Measurements from ENCODE around the gene TUT7. TPM values are rescaled to one million over a fixed set of nuclear protein-coding genes. Genes with fewer than 3 reads are reported as not detected.

TUT7 gene
- total and polyA plus RNA-seq, 4 donors = 7.1 to 38.1 (median 18.1) TPM

GRCh38 chr9:86353655-86354010, 577 bp downstream of the TUT7 start:
- DNase-seq (no peak), ATAC-seq (ENCODE audit: low FRiP score) (no peak)
- H3K4me3 ChIP-seq (ENCODE audit: low read length in 2 of 2) = peak overlapping the region; percentile 43 to 89
- peaks cover 0 to 5% of the 10 kb centered on the region in 2 donors for H3K4me1 ChIP-seq (ENCODE audit: control insufficient read depth in 1 of 2, insufficient read depth in 2 of 2, low read length in 2 of 2)
- 0 to 1% methylated on average over 14 of the region's 14 CpGs for WGBS, 2 donors
- intact Hi-C loops (cut with DNase I) = no loop called here
- H3K9me3 ChIP-seq (ENCODE audit: control insufficient read depth, low read length) = no peaks in the 10 kb centered on the region
- H3K27me3 ChIP-seq (ENCODE audit: control insufficient read depth in 1 of 2, insufficient read depth in 2 of 2, low read length in 1 of 2) = no peaks in the 10 kb centered on the region
- H3K27ac ChIP-seq (ENCODE audit: low read depth in 1 of 2, low read length in 2 of 2) = peak overlapping the region; percentile 81 to 91
- no peaks in the 10 kb centered on the region for H3K36me3 ChIP-seq (ENCODE audit: control insufficient read depth in 1 of 2, insufficient read depth in 2 of 2, low read length in 1 of 2)

GRCh38 chr9:86352440-86353077, 1.7 kb downstream of the TUT7 start:
- Histone ChIP-seq H3K4me3 (ENCODE audit: low read length in 2 of 2) (no peak overlapping the region), H3K27me3 (ENCODE audit: control insufficient read depth in 1 of 2, insufficient read depth in 2 of 2, low read length in 1 of 2) (no peaks in the 10 kb centered on the region), H3K4me1 (ENCODE audit: control insufficient read depth in 1 of 2, insufficient read depth in 2 of 2, low read length in 2 of 2) (peaks cover 0 to 5% of the 10 kb centered on the region in 2 donors), H3K36me3 (ENCODE audit: control insufficient read depth in 1 of 2, insufficient read depth in 2 of 2, low read length in 1 of 2) (no peaks in the 10 kb centered on the region), H3K9me3 (ENCODE audit: control insufficient read depth, low read length) (no peaks in the 10 kb centered on the region), H3K27ac (ENCODE audit: low read depth in 1 of 2, low read length in 2 of 2) (no peak overlapping the region)
- whole genome bisulfite sequencing, 2 donors = 49 to 53% methylated on average over 5 of the region's 5 CpGs
- DNase-seq (no peak), ATAC-seq (ENCODE audit: low FRiP score) (no peak)
- intact Hi-C loops (cut with DNase I) = no loop called here

- Histone ChIP-seq H3K27me3 (ENCODE audit: control insufficient read depth in 1 of 2, insufficient read depth in 2 of 2, low read length in 1 of 2) (no peaks in the 10 kb centered on the region), H3K4me1 (ENCODE audit: control insufficient read depth in 1 of 2, insufficient read depth in 2 of 2, low read length in 2 of 2) (peaks cover 0 to 5% of the 10 kb centered on the region in 2 donors), H3K4me3 (ENCODE audit: low read length in 2 of 2) (no peak overlapping the region), H3K9me3 (ENCODE audit: control insufficient read depth, low read length) (no peaks in the 10 kb centered on the region), H3K36me3 (ENCODE audit: control insufficient read depth in 1 of 2, insufficient read depth in 2 of 2, low read length in 1 of 2) (no peaks in the 10 kb centered on the region), H3K27ac (ENCODE audit: low read depth in 1 of 2, low read length in 2 of 2) (no peak overlapping the region)
- DNase-seq (no peak), ATAC-seq (ENCODE audit: low FRiP score) (no peak)
- WGBS, 2 donors = 41 to 49% methylated on average over 6 of the region's 6 CpGs
- intact Hi-C loops (cut with DNase I) = no loop called here
These were observed 2.3 kb downstream of the TUT7 start for GRCh38 chr9:86351880-86352279.

DNA sequence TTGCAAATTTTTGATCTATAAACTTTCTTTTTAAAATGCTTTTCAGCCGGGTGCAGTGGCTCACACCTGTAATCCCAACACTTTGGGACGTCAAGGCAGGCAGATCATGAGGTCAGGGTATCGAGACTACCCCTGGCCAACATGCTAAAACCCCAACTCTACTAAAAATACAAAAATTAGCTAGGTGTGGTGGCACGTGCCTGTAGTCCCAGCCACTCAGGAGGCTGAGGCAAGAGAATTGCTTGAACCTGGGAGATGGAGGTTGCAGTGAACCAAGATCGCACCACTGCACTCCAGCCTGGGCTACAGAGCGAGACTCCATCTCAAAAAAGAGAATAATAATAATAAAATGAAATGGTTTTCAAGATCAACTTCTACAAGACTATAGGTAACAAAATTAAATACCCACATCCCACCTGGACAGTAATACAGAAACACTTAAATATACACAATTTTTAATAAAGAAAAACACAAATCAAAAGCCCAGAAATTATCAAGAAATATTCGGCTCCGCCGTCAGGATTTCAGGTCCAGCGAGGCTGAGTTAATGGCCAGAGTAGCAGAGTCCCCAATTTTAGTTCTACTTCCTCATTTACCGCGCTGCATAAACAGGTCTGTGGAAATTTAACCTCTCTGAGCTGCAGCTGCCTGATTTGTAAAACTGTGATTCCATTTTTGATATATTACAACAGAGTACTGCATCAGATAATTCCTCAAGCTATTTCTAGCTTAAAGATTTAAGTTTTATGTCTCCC, 4.0 kb downstream of the TUT7 start:
- DNase-seq = no peak
- ATAC-seq (ENCODE audit: low FRiP score) = no peak
- H3K27me3 ChIP-seq (ENCODE audit: control insufficient read depth in 1 of 2, insufficient read depth in 2 of 2, low read length in 1 of 2) = no peaks in the 10 kb centered on the region
- no peak overlapping the region for H3K27ac ChIP-seq (ENCODE audit: low read depth in 1 of 2, low read length in 2 of 2)
- 86 to 88% methylated on average over 12 of the region's 12 CpGs for WGBS, 2 donors
- no peaks in the 10 kb centered on the region for H3K9me3 ChIP-seq (ENCODE audit: control insufficient read depth, low read length)
- intact Hi-C loops (cut with DNase I) = no loop called here
- peaks cover 0 to 5% of the 10 kb centered on the region in 2 donors for H3K4me1 ChIP-seq (ENCODE audit: control insufficient read depth in 1 of 2, insufficient read depth in 2 of 2, low read length in 2 of 2)
- no peak overlapping the region for H3K4me3 ChIP-seq (ENCODE audit: low read length in 2 of 2)
- peaks cover 0 to 2% of the 10 kb centered on the region in 2 donors for H3K36me3 ChIP-seq (ENCODE audit: control insufficient read depth in 1 of 2, insufficient read depth in 2 of 2, low read length in 1 of 2)

DNA sequence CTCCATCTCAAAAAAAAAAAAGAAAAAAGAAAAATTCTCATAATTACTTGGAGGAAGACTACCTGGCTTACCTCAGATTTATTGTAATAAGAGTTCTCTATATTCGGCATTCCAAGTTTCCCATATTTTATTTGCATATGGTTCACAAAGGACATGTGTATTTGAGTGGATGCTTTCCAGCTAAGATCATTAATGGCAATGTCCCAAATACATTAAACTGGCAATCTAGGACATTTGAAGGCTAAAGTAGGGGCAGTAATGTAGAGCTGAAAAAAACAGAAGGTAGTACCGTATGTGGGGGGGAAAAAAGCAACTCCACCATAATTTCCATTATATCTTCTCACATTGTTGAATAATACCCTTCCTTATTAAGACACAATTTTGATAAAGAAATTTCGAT, 4.9 kb downstream of the TUT7 start:
- H3K27me3 ChIP-seq (ENCODE audit: control insufficient read depth in 1 of 2, insufficient read depth in 2 of 2, low read length in 1 of 2) = no peaks in the 10 kb centered on the region
- intact Hi-C loops (cut with DNase I) = no loop called here
- no peak overlapping the region for H3K27ac ChIP-seq (ENCODE audit: low read depth in 1 of 2, low read length in 2 of 2)
- ATAC-seq (ENCODE audit: low FRiP score) = no peak
- no peak for DNase-seq
- peaks cover 0 to 5% of the 10 kb centered on the region in 2 donors for H3K4me1 ChIP-seq (ENCODE audit: control insufficient read depth in 1 of 2, insufficient read depth in 2 of 2, low read length in 2 of 2)
- 27 to 30% methylated on average over 3 of the region's 3 CpGs for WGBS, 2 donors
- no peaks in the 10 kb centered on the region for H3K9me3 ChIP-seq (ENCODE audit: control insufficient read depth, low read length)
- peaks cover 0 to 2% of the 10 kb centered on the region in 2 donors for H3K36me3 ChIP-seq (ENCODE audit: control insufficient read depth in 1 of 2, insufficient read depth in 2 of 2, low read length in 1 of 2)
- H3K4me3 ChIP-seq (ENCODE audit: low read length in 2 of 2) = no peak overlapping the region

- WGBS, 2 donors = 69 to 91% methylated on average over 2 of the region's 2 CpGs
- intact Hi-C loops (cut with DNase I) = no loop called here
- peaks cover 0 to 2% of the 10 kb centered on the region in 2 donors for H3K36me3 ChIP-seq (ENCODE audit: control insufficient read depth in 1 of 2, insufficient read depth in 2 of 2, low read length in 1 of 2)
- ATAC-seq (ENCODE audit: low FRiP score) = no peak
- DNase-seq = no peak
- no peak overlapping the region for H3K4me3 ChIP-seq (ENCODE audit: low read length in 2 of 2)
- H3K27ac ChIP-seq (ENCODE audit: low read depth in 1 of 2, low read length in 2 of 2) = no peak overlapping the region
- no peaks in the 10 kb centered on the region for H3K9me3 ChIP-seq (ENCODE audit: control insufficient read depth, low read length)
- H3K4me1 ChIP-seq (ENCODE audit: control insufficient read depth in 1 of 2, insufficient read depth in 2 of 2, low read length in 2 of 2) = peaks cover 0 to 5% of the 10 kb centered on the region in 2 donors
- no peaks in the 10 kb centered on the region for H3K27me3 ChIP-seq (ENCODE audit: control insufficient read depth in 1 of 2, insufficient read depth in 2 of 2, low read length in 1 of 2)
These were observed 6.2 kb downstream of the TUT7 start for GRCh38 chr9:86347991-86348390.

DNA sequence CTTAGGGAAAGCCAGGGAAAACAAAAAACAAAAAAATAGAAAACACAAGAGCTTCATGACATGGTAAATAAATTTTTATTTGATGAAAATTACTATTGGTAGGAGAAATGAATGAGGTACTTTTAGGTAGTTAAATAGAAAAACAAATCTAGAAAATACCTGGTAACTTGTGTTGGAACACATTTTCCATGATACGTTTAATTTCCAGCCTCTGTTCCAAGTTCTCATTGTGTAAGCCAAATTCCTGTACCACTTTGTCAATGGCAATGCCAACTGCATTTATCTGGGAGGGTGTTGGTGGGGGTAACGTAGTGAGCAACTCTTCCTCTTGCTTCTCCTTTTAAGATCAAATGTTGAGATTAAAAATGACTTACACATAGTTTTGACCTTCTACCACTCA, 9.4 kb downstream of the TUT7 start:
- H3K4me1 ChIP-seq (ENCODE audit: control insufficient read depth in 1 of 2, insufficient read depth in 2 of 2, low read length in 2 of 2) = no peaks in the 10 kb centered on the region
- intact Hi-C loops (cut with DNase I) = no loop called here
- DNase-seq (no peak), ATAC-seq (ENCODE audit: low FRiP score) (no peak)
- H3K27me3 ChIP-seq (ENCODE audit: control insufficient read depth in 1 of 2, insufficient read depth in 2 of 2, low read length in 1 of 2) = no peaks in the 10 kb centered on the region
- no peak overlapping the region for H3K4me3 ChIP-seq (ENCODE audit: low read length in 2 of 2)
- 25 to 39% methylated on average over 2 of the region's 2 CpGs for WGBS, 2 donors
- H3K9me3 ChIP-seq (ENCODE audit: control insufficient read depth, low read length) = no peaks in the 10 kb centered on the region
- no peak overlapping the region for H3K27ac ChIP-seq (ENCODE audit: low read depth in 1 of 2, low read length in 2 of 2)
- peaks cover 0 to 3% of the 10 kb centered on the region in 2 donors for H3K36me3 ChIP-seq (ENCODE audit: control insufficient read depth in 1 of 2, insufficient read depth in 2 of 2, low read length in 1 of 2)

GRCh38 chr9:86342269-86342668, 11.9 kb downstream of the TUT7 start:
- no peaks in the 10 kb centered on the region for H3K9me3 ChIP-seq (ENCODE audit: control insufficient read depth, low read length)
- intact Hi-C loops (cut with DNase I) = no loop called here
- no peaks in the 10 kb centered on the region for H3K27me3 ChIP-seq (ENCODE audit: control insufficient read depth in 1 of 2, insufficient read depth in 2 of 2, low read length in 1 of 2)
- H3K4me3 ChIP-seq (ENCODE audit: low read length in 2 of 2) = no peak overlapping the region
- no peaks in the 10 kb centered on the region for H3K4me1 ChIP-seq (ENCODE audit: control insufficient read depth in 1 of 2, insufficient read depth in 2 of 2, low read length in 2 of 2)
- 88% methylated on average over 3 of the region's 3 CpGs for WGBS, 2 donors
- DNase-seq = no peak
- no peak overlapping the region for H3K27ac ChIP-seq (ENCODE audit: low read depth in 1 of 2, low read length in 2 of 2)
- H3K36me3 ChIP-seq (ENCODE audit: control insufficient read depth in 1 of 2, insufficient read depth in 2 of 2, low read length in 1 of 2) = peaks cover 0 to 5% of the 10 kb centered on the region in 2 donors
- no peak for ATAC-seq (ENCODE audit: low FRiP score)

GRCh38 chr9:86341007-86341491, 13.2 kb downstream of the TUT7 start:
- peaks cover 0 to 5% of the 10 kb centered on the region in 2 donors for H3K36me3 ChIP-seq (ENCODE audit: control insufficient read depth in 1 of 2, insufficient read depth in 2 of 2, low read length in 1 of 2)
- H3K27ac ChIP-seq (ENCODE audit: low read depth in 1 of 2, low read length in 2 of 2) = no peak overlapping the region
- no peaks in the 10 kb centered on the region for H3K4me1 ChIP-seq (ENCODE audit: control insufficient read depth in 1 of 2, insufficient read depth in 2 of 2, low read length in 2 of 2)
- WGBS, 2 donors = 75 to 88% methylated on average over 3 of the region's 3 CpGs
- ATAC-seq (ENCODE audit: low FRiP score) = no peak
- no peaks in the 10 kb centered on the region for H3K9me3 ChIP-seq (ENCODE audit: control insufficient read depth, low read length)
- no peaks in the 10 kb centered on the region for H3K27me3 ChIP-seq (ENCODE audit: control insufficient read depth in 1 of 2, insufficient read depth in 2 of 2, low read length in 1 of 2)
- no peak overlapping the region for H3K4me3 ChIP-seq (ENCODE audit: low read length in 2 of 2)
- DNase-seq = no peak
- intact Hi-C loops (cut with DNase I) = no loop called here
